ENCODE measurements around the gene RARRES2. TPM values are rescaled to one million over a fixed set of nuclear protein-coding genes. Genes with fewer than 3 reads are reported as not detected.

RARRES2 gene
- total and polyA plus RNA-seq, 8 donors, result 133 to 233 (median 172) TPM

- Histone ChIP-seq H3K4me3 (no peak overlapping the region), H3K9me3 (no peaks in the 10 kb centered on the region), H3K36me3 (no peaks in the 10 kb centered on the region), H3K27ac (peak overlapping the region in 1 of 2 donors; percentile 64), H3K4me1 (peaks cover 3 to 31% of the 10 kb centered on the region in 2 donors), H3K27me3 (no peaks in the 10 kb centered on the region)
- no peak for TF ChIP-seq CTCF (IDR thresholded peaks at IDR 0.05)
- DNase-seq (peak in 3 of 4 donors; percentile 20 to 78 (median 62)), ATAC-seq (no peak)
- intact Hi-C loops (cut with DNase I), result no loop called here
Measured at GRCh38 chr7:150383710-150384397, 42.4 kb upstream of the RARRES2 start.

GRCh38 chr7:150382844-150383225 lies 41.4 kb upstream of the RARRES2 start:
- H3K27ac ChIP-seq, result no peak overlapping the region
- H3K27me3 ChIP-seq, result no peaks in the 10 kb centered on the region
- peaks cover 10 to 37% of the 10 kb centered on the region in 2 donors for H3K4me1 ChIP-seq
- no peaks in the 10 kb centered on the region for H3K9me3 ChIP-seq
- DNase-seq, result no peak
- no peak for TF ChIP-seq CTCF (IDR thresholded peaks at IDR 0.05)
- no peaks in the 10 kb centered on the region for H3K36me3 ChIP-seq
- no peak for ATAC-seq
- intact Hi-C loops (cut with DNase I), result no loop called here
- no peak overlapping the region for H3K4me3 ChIP-seq

- Histone ChIP-seq H3K27me3 (no peaks in the 10 kb centered on the region), H3K4me3 (no peak overlapping the region), H3K9me3 (no peaks in the 10 kb centered on the region), H3K27ac (no peak overlapping the region), H3K4me1 (peaks cover 12 to 43% of the 10 kb centered on the region in 2 donors), H3K36me3 (no peaks in the 10 kb centered on the region)
- DNase-seq (no peak), ATAC-seq (no peak)
- intact Hi-C loops (cut with DNase I), result no loop called here
- no peak for TF ChIP-seq CTCF (IDR thresholded peaks at IDR 0.05)
Measured at GRCh38 chr7:150382123-150382843, 40.9 kb upstream of the RARRES2 start.

GRCh38 chr7:150381785-150382122 lies 40.3 kb upstream of the RARRES2 start:
- peaks cover 12 to 48% of the 10 kb centered on the region in 2 donors for H3K4me1 ChIP-seq
- DNase-seq (no peak), ATAC-seq (no peak)
- no peaks in the 10 kb centered on the region for H3K27me3 ChIP-seq
- no peak overlapping the region for H3K4me3 ChIP-seq
- no peak for TF ChIP-seq CTCF (IDR thresholded peaks at IDR 0.05)
- H3K36me3 ChIP-seq, result no peaks in the 10 kb centered on the region
- intact Hi-C loops (cut with DNase I), result no loop called here
- H3K9me3 ChIP-seq, result no peaks in the 10 kb centered on the region
- H3K27ac ChIP-seq, result no peak overlapping the region

GRCh38 chr7:150381096-150381495 lies 39.7 kb upstream of the RARRES2 start:
- DNase-seq, result no peak
- no peaks in the 10 kb centered on the region for H3K27me3 ChIP-seq
- H3K9me3 ChIP-seq, result no peaks in the 10 kb centered on the region
- H3K4me1 ChIP-seq, result peaks cover 12 to 51% of the 10 kb centered on the region in 2 donors
- no peak overlapping the region for H3K4me3 ChIP-seq
- no peak overlapping the region for H3K27ac ChIP-seq
- TF ChIP-seq CTCF (IDR thresholded peaks at IDR 0.05), result no peak
- H3K36me3 ChIP-seq, result no peaks in the 10 kb centered on the region
- intact Hi-C loops (cut with DNase I), result no loop called here
- no peak for ATAC-seq
